Non-pigmented ciliary epithelial cell (primary cell): ENCODE data around the gene STKLD1.
A peak's percentile ranks its signal among the peaks of the same experiment; 100 is the strongest.
"Not testable (repeated sequence)": the region's sequence is repeated elsewhere in the genome, so short reads cannot be mapped to it uniquely, and the experiment has no call there.

Experiments
- DNase-seq: peaks from one replicate; pipeline ENCODE4 v3.0.0-alpha.2; 2010; ENCODE audit warnings: low read depth

Gene STKLD1

DNA sequence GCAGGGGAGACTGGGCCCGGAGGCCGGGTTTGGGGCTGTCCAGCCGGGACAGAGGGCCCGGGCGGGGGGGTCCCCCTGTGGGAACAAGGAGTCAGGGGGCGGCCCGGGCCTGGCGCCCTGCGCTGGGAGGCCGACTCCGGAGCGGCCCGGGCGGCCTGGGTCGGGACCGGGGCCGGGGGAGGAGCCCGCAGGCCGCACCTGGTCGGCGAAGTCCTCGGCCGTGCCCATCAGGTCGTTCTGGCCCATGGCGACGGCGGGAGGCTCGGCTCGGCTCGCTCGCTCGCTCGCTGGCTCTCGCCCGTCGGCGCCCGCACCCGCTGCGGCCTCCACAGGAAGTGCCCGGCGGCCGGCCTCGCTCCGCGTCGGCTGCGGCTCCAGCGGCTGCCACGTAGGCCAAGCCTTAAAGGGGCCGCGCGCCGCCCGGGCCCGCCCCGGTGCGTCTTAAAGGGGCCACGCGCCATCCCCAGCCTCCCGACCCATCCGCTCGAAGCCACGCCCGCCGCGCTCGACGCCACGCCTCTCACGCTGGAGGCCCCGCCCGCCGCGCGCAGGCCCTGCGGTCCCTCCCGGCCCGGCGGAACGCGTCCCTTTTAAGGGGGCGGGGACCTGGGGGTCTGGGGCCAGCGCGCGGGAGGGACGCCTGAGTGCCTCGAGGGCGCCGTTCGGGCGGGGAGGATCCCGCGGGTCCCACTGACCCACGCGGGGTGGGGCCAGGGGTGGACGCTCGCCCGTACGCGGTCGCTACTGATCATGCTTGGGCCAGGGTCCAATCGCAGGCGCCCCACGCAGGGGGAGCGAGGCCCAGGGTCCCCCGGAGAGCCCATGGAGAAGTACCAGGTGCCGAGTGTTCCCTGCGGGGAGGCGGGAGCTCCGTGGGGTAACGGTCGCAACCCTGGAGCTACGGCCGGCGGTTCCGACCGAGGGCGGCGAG is at the start of gene STKLD1, which contains the start of gene SURF4:
TSS of gene STKLD1 (plus strand) at position 643 of the 931 bp plus-strand sequence. CDS start at position 751, 108 bp downstream.
TSS of gene SURF4 (minus strand) at position 337 of the 931 bp plus-strand sequence. CDS start at position 246, 91 bp downstream.
- DNase-seq: peak; percentile 55

DNA sequence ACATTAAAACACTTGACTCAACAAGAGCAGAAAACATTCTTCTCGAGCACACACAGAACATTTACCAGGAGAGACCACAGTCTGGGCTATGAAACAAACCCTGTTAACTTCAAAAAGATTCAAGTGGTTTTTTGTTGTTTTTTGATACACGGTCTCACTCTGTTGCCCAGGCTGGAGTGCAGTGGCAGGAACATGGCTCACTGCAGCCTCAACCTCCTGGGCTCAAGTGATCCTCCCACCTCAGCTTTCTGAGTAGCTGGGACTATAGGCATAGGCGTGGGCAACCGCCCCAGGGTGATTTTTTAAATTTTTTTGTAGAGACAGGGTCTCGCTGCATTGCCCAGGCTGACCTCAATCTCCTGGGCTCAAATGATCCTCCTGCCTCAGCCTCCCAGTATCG is 49.1 kb upstream of the STKLD1 start:
- not testable (repeated sequence) for DNase-seq

DNA sequence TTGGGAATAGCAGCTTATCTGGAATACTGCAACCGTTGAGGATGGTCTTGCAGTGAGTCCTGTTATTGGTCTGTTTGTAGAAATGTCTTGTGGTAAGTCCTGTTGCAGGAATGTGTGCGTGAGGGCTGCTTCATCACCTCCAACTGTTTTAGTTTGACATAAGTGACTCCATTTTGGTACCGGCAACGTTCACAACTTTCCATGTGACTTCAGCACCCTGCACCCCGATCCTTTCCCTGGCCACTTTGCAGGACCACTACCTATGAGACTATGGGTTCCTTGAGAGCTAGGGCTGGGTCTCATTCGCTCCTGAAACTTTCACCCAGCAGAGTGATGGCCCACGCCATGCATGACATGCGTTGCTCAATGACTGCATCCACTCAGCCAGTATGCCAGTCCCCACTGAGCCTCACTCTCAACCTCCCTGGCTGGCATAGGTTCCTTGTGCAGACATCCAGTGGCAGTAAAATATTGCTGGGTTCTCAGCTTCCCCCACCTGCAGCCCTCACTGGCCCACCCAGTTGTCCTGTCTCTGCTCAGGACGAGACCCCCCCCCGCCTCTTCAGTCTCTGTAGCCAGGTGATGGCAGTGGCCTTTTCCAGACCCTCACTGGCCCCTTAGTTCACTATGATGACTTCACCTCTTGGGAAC is 48.2 kb upstream of the STKLD1 start:
- DNase-seq: no peak

DNA sequence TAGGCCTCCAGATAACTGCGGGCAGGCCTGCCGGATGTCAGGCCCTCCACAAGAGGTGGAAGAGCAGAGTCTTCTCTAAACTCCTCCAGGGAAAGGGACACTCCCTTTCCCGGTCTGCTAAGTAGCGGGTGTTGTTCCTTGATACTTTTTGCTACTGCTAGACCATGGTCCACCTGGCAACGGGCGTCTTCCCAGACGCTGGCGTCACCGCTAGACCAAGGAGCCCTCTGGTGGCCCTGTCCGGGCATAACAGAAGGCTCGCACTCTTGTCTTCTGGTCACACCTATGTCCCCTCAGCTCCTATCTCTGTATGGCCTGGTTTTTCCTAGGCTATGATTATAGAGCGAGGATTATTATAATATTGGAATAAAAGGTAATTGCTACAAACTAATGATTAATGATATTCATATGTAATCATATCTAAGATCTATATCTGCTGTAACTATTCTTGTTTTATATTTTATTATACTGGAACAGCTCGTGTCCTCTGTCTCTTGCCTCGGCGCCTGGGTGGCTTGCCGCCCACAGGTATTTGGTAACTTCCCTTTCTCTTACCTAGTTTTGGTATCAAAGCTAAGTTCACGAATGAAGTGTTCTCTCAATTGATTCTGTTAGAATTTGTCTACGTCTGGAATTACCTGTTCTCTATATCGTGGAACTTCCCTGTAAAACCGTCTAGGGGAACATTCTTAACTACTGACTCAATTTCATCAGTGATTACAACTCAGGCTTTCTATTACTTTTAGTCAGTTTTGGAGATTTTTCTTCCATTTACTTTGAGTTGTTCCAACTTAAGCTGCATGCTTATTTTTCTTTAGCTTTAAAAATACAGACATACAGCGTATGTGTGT is 46.6 kb upstream of the STKLD1 start:
- not testable (repeated sequence) for DNase-seq

DNA sequence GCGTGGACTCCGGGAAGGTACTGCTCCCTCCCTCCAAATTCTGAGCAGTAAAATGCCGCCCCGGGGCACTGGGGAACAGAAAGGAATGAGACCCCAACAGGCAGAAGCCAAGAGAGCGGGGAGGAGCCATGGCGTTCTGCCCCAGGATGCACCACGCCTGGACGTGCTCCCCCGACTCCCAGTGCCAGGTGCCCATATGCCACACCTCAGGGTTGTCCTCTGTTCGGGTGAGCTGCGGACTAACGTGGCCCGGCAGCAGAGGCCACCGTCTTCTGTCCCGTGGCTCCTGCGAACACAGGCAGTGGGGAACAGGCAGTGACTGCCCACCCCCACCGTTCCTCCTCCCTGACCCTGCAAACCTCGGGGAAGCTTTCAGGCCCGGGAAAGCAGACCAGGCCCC is 44.9 kb upstream of the STKLD1 start:
- no peak for DNase-seq

DNA sequence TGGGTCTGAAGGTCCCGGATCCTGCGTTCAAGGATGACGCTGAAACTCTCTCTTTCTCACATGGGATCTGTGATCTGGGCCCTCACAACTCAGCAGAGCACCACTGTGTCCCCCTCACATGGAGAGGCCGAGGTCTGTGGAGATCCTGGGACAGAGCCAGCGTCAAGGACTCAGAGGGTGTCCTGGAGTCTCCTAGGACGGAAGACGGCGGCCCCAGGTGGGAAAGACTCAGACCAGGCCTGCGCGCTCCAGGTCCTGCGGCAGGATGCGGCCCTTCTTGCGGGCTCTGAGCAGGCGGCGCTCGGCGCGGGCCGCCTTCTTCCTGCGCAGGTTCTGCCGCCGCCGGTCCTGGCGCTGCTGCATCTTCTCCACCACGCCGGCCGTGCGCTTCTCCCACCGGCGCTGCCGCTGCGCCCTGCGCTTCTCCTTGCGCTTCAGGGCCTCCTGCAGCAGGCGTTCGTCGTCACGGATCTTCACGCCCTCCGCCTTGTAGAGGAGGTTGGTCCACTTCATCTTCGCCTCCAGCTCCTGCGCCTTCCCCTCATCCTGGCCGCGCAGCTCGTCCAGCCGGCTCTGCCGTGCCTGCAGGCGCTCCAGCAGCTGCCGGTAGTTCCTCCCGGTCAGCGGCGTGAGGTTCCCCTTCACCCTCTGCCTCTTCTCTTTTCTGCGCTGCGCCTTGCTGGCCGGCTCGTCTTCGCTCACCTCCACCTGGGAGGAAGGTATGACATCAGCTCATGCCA is 44.4 kb upstream of the STKLD1 start:
- no peak for DNase-seq

DNA sequence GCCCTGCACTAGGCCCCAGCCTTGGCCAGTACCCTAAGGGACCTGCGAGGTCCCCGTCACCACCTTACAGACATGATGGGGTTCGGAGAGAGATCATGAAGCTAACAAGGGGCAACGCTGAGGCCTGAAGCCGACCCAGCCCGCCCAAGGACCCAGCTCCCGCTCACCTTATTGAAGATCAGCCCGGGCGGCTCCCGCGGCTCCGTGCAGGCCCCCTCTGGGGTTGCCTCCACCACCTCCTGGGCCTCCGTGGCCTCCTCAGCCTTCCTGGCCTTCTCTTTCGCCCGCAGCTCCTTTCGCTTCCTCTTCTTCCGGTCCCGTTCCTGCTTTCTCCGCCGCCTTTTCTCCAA is 43.8 kb upstream of the STKLD1 start:
- DNase-seq: no peak

DNA sequence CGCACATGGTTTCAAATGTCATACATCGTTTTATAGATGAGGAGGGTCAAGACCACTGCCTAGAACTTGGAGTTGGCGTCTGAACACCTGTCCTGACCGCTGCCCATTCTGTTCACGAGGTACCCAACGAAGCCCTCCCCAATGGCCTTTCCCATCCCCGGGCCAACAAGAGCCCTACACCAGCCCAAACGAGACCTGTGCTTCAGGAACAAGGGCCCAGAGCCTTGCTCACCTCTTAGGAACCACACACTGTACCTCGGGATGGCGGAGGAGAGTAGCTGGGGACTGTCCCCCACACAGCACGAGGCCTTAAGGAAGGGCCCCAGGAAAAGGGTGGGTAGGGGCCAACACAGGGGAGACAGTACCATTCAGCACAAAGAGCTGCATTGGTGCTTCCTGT is 43.2 kb upstream of the STKLD1 start:
- DNase-seq: no peak

DNA sequence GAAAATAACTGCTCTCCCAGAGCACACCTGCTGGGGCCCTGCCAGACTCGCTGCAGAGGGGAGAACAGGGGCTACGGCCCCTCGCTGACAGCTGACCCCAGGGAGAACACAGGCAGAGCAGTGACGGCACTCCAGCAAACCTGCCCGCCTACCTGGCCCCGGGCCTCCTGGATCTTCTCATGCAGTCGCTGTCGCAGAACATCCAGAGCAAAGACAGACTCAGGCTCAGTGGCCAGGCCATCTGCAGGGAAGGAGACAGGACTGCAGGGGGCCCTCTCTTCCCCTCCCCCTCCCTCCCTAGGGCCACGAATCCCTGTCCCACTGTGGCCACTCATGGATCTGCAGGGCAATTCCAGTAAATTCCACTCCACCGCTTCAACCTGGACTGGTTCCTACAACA is 42.6 kb upstream of the STKLD1 start:
- DNase-seq: no peak

DNA sequence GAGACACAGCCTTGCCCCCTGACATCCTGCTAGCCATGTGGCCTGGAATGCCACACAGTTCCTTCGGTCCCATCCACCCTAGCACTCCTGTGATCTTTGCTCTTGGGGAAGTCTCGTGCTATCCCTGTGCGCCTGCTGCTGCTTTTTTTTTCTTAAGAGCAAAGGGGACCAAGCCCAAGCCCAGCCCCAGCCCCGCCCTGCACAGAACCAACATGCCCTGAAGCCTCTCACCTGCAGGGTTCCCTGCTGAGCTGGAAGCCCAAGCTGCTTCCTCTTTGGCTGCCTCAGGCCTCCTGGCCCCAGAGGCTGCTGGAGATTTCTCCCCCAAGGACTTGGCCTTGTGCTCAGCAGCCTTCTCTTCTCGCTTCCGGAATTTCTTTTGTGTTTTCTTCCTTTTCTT is 42.0 kb upstream of the STKLD1 start:
- no peak for DNase-seq

DNA sequence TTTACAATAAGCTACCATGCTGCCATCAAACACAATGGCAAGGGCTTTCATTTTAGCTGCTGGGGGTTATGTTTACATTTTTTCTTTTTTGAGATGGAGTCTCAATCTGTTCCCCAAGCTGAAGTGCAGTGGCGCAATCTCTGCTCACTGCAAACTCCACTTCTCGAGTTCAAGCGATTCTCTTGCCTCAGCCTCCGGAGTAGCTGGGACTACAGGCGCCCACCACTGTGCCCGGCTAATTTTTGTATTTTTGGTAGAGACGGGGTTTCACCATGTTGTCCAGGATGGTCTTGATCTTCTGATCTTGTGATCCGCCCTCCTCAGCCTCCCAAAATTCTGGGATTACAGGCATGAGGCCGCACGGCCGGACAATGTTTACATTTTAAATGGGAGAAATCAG is 41.3 kb upstream of the STKLD1 start:
- not testable (repeated sequence) for DNase-seq

DNA sequence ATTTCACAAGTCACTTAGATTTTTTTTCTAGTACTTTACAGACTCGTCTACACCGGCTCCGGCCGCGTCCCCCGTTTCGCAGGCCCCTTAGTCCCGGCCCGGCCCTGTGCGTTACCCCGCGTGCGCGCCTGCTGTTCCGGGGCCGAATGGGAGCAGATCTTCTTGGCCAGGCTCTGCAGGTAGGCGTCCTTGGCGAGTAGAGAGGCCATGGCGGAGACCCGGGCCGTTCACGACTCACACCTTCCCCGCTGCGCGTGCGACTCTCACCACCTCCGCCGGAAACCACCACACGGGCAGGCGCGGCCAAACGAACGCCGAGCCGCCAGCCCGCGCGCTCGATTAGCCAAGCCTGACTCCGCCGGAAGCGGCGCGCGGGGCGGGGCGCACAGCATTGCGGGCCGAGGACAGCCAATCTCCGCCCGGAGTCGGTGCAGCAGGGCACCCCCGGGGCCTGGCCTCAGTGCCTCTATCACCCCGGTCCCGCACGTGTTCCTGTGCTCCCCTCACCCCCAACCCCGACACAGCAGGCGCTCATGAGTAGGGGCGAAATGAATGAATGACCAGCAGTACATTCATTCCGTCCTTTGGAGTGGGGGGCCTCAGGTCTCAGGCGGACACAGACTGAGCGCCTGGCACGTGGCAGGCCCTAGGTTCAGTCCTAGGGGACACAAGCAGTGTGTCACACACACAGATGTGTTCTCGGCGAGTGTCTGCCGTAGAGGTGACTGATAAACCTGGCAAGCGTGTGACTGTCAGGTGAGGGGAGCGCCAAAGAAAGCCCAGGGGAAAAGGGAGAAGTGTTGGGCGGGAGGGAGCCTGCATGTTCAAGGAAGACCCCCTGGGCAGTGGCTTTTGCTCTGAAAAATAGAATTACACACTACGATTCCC is 40.0 kb upstream of the STKLD1 start, which contains the start of gene SURF6:
TSS of gene SURF6 (minus strand) at position 265 of the 888 bp plus-strand sequence. CDS start at position 209, 56 bp downstream.
- peak; percentile 46 for DNase-seq

DNA sequence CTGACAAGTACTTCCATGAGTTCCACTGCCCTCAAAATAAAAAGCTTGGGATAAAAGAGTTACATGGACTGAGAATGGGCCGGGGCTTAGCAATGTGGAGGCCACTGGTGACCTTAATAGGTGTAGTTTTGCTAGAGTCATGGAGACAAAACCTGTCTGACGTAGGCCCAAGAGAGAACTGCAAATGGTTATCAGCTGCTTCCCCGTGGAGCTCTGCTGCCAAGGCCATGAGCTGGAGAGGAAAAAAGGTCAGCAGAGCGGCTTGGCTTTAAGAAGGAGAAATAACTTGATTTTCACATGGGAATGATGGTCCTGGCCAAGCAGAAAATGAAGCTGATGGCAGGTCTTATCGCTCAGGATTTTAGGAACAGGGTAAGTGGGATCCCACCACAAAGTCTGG is 36.5 kb upstream of the STKLD1 start:
- no peak for DNase-seq

DNA sequence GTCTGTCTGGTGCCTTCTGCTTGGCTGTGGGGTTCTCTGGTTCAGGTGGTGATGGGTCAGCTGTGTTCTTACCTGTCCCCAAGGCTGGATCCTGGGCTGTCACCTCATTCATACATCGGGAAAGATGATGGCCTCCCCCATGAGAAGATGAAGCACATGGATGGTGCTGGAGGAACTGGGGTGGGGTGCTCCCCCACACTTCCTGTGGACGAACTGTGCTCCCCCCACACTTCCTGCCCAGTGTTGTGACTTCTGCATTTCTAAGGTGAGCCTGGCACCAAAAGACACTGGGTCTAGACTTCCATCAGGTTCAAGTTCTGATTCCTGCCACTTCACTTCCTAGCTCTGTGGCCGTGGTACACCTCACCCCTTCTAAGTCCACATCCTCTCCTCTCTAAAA is 35.9 kb upstream of the STKLD1 start:
- DNase-seq: no peak

DNA sequence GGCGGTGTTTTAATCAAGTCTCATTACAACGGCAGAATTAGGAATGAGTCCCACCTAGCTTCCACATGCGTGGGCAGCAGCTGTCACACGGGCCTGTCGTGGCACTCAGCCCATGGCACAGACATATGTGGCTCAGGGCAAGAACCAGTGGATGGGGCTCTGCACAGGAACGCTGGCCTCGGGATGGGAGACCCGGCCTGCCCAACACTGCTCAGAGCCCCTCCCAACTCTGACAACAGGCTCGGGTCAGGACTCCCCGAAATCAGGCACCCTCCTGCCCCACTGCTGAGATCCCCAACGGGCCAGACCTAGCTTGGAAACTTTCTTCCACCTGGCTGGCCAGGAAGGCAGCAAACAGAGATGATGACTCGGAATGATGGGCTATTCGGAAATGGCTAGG is 35.2 kb upstream of the STKLD1 start:
- DNase-seq: no peak

DNA sequence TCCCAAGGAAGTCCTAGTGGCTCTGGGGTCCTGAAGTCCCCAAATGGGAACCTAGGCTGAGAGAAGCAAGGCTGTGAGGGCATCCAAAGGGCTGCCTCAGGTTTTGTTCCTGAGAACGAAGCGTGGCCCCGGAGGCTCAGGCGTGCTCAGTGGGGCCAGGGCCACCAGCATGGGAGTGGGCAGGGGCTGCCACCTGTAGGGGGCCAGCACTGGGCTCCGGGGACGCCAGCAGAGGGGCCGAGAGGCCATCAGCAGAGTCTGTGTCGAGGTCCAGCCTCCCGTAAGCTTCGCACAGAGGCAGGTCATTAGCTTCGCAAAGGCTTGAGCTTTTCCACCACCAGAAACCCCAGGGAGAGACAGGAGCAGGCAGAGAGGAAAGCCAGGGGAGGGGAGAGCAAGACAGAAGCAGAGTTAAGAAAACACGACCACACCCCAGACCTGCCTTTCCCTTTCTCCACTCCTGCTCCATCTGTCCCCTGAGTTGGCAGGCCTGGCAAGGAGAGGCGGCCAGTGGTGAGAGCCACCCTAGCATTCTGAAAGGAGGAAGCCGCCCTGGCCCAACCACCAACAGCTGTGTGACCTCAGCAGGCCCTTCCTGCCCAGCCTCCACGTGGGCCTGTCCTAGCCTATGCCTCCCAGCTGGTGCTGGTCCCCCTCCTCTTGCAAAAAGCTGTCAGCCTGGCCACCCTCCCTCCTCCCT is 34.6 kb upstream of the STKLD1 start:
- DNase-seq: no peak

DNA sequence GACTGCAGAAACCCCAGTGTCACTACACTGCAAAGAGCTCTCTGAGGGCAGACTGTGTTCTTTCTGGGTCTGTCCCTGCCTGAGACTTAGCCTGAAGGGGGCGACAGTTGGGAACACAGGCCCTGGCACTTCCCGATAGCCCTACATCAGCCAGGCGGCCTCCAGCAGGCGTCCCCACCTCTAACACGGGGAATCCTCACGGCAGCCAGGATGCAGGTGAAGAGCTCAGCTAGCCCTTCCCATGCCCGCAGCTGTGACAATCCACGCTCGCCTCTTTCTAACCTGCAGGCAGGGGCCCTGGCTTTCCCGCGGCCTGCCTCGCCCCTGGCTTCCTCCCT is 34.1 kb upstream of the STKLD1 start:
- DNase-seq: no peak

DNA sequence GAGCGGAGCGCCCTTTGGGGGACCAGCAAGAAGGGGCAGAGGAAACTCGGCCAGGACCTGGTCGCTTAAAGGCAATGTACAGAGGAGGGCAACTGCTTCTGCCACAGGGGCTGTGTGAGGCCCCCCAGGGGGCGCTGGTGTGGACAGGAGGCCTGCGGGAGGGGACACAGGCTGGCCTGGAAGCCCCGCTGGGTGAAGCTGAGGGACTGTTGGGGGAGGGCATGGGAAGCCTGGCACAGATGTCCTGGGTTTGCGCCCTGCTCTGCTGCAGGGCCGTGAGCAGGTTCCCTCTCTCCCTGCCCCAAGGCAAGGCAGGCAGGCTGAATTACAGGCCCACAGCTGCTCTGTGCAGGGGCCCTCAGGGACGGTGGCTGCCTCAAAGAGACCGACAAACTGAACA is 33.6 kb upstream of the STKLD1 start:
- DNase-seq: no peak

DNA sequence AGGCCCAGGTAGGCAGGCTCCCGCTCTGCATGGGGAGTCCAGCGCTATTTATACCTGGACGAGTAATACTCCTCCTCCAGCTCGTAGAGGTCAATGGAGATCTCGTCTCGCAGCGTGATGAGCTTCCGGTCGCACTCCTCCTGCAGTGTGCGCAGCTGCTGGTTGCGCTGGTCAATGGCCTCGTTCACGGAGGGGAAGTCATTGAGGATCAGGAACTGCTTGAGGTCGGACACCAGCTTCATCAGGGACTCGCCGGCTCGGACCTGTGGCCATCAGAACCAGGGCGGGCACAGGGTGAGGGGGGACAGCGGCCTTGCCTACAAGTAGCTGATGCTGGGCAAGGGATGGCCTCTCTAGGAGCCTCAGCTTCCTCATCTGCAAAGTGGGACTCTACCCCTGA is 32.1 kb upstream of the STKLD1 start:
- DNase-seq: no peak

DNA sequence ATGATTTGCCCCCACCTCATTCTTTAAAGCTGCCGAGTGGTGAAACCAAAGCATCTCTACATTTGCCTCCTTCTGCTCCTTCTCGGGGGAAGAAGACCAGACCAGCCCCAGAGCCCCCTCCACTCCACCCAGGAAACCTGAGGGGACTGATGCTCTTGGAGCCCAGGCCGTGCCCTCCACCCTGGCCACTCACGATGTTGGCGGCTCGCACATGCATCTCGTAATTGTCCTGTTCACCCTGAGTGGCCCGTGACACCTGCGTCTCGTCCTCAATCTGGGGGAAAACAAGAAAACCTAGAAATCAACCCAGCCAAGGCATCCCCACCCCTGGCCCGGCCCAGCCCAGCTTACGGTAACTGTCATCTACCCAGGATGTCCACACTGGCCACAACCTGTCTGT is 31.2 kb upstream of the STKLD1 start:
- no peak for DNase-seq
